ENCODE measurements around the gene MCU. TPM values are rescaled to one million over a fixed set of nuclear protein-coding genes. Genes with fewer than 3 reads are reported as not detected.

MCU gene
- total RNA-seq, 3 donors from 2014 or later (not counting 1 experiment from before 2014, with no cell fraction given), result 13.1 to 15.6 (median 14.1) TPM

DNA sequence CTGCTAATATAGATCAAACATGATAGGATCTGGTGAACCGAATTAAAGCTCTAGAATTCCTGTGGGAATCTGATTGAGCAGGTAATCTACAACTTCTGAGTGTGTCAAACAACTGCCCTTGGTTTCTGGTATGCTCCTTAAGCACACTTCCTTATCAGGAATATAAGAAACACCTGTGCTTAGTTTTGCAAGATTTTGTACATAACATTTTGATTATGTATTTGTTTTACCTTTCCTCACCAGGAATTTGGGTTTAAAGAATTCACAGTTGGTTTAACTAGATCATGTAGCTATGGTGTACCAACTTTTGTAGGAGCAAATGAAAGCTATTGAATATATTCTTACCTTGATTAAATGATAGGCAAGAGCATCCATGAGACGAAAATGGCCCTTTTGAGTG lies 40.6 kb downstream of the MCU start:
- no peaks in the 10 kb centered on the region for H3K27me3 Mint-ChIP-seq (ENCODE audit: low read depth in 2 of 2)

DNA sequence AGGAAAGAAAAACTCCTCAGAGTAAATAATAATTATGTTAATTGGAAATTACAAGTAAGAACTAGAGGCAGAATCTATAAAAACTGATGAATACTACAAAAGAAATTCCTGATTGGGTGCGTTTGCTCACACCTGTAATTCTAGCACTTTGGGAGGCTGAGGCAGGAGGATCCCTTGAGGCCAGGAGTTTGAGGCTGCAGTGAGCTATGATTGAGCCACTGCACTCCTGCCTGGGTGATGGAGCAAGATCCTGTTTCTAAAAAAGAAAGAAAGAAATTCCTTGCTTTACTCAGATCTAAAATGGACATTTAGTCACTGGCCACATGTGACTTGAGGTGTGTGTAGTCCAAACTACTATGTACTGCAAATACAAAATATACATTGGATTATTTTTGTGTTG lies 42.0 kb downstream of the MCU start:
- Histone ChIP-seq H3K36me3 (ENCODE audit: control insufficient read depth, insufficient read depth, low read length) (no peaks in the 10 kb centered on the region), H3K27me3 (ENCODE audit: control insufficient read depth, insufficient read depth, low read length) (no peaks in the 10 kb centered on the region), H3K4me1 (ENCODE audit: control insufficient read depth, insufficient read depth, low read length) (no peaks in the 10 kb centered on the region), H3K4me3 (ENCODE audit: low read length) (no peak overlapping the region), H3K9me3 (ENCODE audit: control insufficient read depth, insufficient read depth, low read length) (no peaks in the 10 kb centered on the region), H3K27ac (ENCODE audit: low read length) (no peak overlapping the region)
- Mint-ChIP-seq H3K27me3 (ENCODE audit: low read depth in 2 of 2) (no peaks in the 10 kb centered on the region), H3K27ac (no peak overlapping the region), H3K4me3 (no peak overlapping the region), H3K9me3 (no peaks in the 10 kb centered on the region), H3K4me1 (peaks cover 15 to 18% of the 10 kb centered on the region in 2 donors), H3K36me3 (no peaks in the 10 kb centered on the region)
- no peak for DNase-seq
- TF ChIP-seq, protein P1, sequence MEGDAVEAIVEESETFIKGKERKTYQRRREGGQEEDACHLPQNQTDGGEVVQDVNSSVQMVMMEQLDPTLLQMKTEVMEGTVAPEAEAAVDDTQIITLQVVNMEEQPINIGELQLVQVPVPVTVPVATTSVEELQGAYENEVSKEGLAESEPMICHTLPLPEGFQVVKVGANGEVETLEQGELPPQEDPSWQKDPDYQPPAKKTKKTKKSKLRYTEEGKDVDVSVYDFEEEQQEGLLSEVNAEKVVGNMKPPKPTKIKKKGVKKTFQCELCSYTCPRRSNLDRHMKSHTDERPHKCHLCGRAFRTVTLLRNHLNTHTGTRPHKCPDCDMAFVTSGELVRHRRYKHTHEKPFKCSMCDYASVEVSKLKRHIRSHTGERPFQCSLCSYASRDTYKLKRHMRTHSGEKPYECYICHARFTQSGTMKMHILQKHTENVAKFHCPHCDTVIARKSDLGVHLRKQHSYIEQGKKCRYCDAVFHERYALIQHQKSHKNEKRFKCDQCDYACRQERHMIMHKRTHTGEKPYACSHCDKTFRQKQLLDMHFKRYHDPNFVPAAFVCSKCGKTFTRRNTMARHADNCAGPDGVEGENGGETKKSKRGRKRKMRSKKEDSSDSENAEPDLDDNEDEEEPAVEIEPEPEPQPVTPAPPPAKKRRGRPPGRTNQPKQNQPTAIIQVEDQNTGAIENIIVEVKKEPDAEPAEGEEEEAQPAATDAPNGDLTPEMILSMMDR (IDR thresholded peaks at IDR 0.05), result no peak
- ATAC-seq, result no peak
- intact Hi-C loops (cut with micrococcal nuclease), result no loop called here
- 100% methylated on average over 1 of the region's 1 CpG for WGBS (ENCODE audit: insufficient coverage)

More for the DNA sequence above, 40.6 kb downstream of the MCU start:
- Histone ChIP-seq H3K27me3 (ENCODE audit: control insufficient read depth, insufficient read depth, low read length) (no peaks in the 10 kb centered on the region), H3K9me3 (ENCODE audit: control insufficient read depth, insufficient read depth, low read length) (no peaks in the 10 kb centered on the region), H3K27ac (ENCODE audit: low read length) (no peak overlapping the region), H3K4me3 (ENCODE audit: low read length) (no peak overlapping the region), H3K36me3 (ENCODE audit: control insufficient read depth, insufficient read depth, low read length) (no peaks in the 10 kb centered on the region), H3K4me1 (ENCODE audit: control insufficient read depth, insufficient read depth, low read length) (no peaks in the 10 kb centered on the region)
- Mint-ChIP-seq H3K36me3 (no peaks in the 10 kb centered on the region), H3K27ac (no peak overlapping the region), H3K4me3 (no peak overlapping the region), H3K4me1 (peaks cover 9 to 18% of the 10 kb centered on the region in 2 donors), H3K9me3 (no peaks in the 10 kb centered on the region)
- ATAC-seq (no peak), DNase-seq (no peak)
- WGBS (ENCODE audit: insufficient coverage), result 82% methylated on average over 2 of the region's 2 CpGs
- TF ChIP-seq, protein P1 (IDR thresholded peaks at IDR 0.05), result no peak
- intact Hi-C loops (cut with micrococcal nuclease), result no loop called here

DNA sequence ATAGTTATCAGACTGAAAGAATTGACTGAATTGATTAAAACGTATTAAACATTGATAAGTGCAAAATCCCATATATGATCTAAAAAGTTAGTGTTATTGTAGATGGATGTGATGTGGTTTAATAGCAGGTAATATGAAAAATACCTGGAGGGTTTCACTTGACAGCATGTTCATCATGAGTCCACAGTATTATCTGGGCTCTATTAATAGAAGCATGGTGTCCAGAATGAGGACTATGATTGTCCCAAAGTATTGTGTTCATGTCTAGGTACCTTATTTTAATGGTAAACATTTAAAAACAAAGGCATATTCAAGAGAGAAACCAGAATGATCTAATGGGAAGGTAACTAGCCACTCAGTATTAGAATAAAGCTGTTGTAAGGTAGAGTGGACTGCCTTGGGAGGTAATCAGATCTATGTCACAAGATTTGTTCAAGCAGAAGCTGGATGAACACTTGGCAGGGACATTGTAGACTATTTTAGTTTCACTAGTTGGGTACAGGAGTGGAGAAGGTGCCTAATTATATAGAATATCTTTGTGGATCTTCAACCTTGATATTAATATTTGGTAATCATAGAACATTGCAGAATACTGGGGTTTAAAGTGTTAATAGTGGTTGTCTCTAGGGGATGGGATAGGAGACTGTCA lies 43.5 kb downstream of the MCU start:
- no CpG with 5 or more reads among the region's 1 CpG for WGBS (ENCODE audit: insufficient coverage)
- no peaks in the 10 kb centered on the region for H3K27me3 ChIP-seq (ENCODE audit: control insufficient read depth, insufficient read depth, low read length)
- H3K27me3 Mint-ChIP-seq (ENCODE audit: low read depth in 2 of 2), result no peaks in the 10 kb centered on the region
- no peak for DNase-seq
- no peak overlapping the region for H3K4me3 Mint-ChIP-seq
- TF ChIP-seq, protein P1 (IDR thresholded peaks at IDR 0.05), result no peak
- H3K4me3 ChIP-seq (ENCODE audit: low read length), result no peak overlapping the region
- H3K9me3 Mint-ChIP-seq, result no peaks in the 10 kb centered on the region
- H3K36me3 ChIP-seq (ENCODE audit: control insufficient read depth, insufficient read depth, low read length), result no peaks in the 10 kb centered on the region
- no peak for ATAC-seq
- no peak overlapping the region for H3K27ac Mint-ChIP-seq
- no peak overlapping the region for H3K27ac ChIP-seq (ENCODE audit: low read length)
- no peaks in the 10 kb centered on the region for H3K4me1 ChIP-seq (ENCODE audit: control insufficient read depth, insufficient read depth, low read length)
- H3K9me3 ChIP-seq (ENCODE audit: control insufficient read depth, insufficient read depth, low read length), result no peaks in the 10 kb centered on the region
- intact Hi-C loops (cut with micrococcal nuclease), result no loop called here
- peaks cover 18 to 21% of the 10 kb centered on the region in 2 donors for H3K4me1 Mint-ChIP-seq
- no peaks in the 10 kb centered on the region for H3K36me3 Mint-ChIP-seq

All from natural killer cell (primary cell).